GM20000 (cell line): Measurements from ENCODE around the gene CHRNA5.

Source experiments
- DNase-seq: peaks from one replicate; pipeline ENCODE4 v3.0.0; 2012; ENCODE audit warnings: low spot score
- TF ChIP-seq, protein P1 (sequence below): IDR thresholded peaks from 2 replicates; pipeline ENCODE4 v1.5.1; 2012; ENCODE audit warnings: mild to moderate bottlenecking, control low read depth; ENCODE audit errors: extremely low read depth, missing control alignments

Gene CHRNA5

DNA sequence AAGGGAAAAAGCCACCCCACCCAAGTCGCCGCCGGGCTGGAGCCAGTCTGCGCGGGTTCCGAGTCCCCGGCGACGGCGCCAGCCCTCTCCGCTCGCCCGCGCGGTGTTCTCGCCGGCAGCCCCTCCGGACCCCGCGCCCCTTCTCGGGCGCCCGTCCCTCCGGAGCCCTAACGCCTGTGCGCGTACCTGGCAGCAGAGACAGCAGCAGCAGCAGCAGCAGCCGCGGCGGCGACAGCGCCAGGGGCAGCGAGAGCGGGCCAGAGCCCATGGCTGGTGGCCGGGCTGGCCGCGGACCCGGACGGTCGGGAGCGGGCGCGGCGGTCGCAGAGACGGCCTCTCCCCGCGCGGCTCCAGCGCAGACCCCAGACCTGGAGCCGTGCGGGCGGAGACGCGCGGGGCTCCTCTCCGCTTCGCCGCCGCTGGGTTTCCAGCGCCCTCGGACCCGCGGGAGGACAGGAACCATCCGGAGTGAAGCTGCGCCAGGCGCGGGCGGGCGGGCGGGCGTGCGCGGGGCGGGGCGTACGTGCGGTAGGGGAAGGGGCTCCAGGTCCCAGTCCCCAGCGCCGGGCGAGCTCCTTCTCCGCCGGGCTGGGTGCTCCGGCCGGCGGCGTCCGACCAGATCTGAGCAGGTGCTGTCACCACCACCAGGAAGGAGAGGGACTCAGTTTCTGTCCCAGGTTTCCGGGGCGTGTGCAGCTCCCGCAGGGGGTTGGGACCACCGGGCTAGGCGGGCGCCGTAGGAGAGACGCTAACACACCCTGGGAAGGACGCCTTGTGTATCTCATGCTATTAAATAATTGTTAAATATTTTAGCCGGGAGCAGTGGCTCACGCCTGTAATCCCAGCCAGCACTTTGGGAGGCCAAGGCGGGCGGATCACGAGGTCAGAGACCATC is 55.5 kb downstream of the CHRNA5 start, which contains the start of gene CHRNA3:
CHRNA3 (minus strand) TSS at position 470 of the 895 bp plus-strand sequence; CDS start at position 268, 202 bp downstream.
- TF ChIP-seq, protein P1, sequence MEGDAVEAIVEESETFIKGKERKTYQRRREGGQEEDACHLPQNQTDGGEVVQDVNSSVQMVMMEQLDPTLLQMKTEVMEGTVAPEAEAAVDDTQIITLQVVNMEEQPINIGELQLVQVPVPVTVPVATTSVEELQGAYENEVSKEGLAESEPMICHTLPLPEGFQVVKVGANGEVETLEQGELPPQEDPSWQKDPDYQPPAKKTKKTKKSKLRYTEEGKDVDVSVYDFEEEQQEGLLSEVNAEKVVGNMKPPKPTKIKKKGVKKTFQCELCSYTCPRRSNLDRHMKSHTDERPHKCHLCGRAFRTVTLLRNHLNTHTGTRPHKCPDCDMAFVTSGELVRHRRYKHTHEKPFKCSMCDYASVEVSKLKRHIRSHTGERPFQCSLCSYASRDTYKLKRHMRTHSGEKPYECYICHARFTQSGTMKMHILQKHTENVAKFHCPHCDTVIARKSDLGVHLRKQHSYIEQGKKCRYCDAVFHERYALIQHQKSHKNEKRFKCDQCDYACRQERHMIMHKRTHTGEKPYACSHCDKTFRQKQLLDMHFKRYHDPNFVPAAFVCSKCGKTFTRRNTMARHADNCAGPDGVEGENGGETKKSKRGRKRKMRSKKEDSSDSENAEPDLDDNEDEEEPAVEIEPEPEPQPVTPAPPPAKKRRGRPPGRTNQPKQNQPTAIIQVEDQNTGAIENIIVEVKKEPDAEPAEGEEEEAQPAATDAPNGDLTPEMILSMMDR: no peak
- DNase-seq: peak; percentile 45

- no peak for DNase-seq
- TF ChIP-seq, protein P1: no peak
Observed at GRCh38 chr15:78621810-78622402, 56.6 kb downstream of the CHRNA5 start.

- TF ChIP-seq, protein P1: no peak
- DNase-seq: no peak
Observed at GRCh38 chr15:78623786-78624497, 58.6 kb downstream of the CHRNA5 start.

DNA sequence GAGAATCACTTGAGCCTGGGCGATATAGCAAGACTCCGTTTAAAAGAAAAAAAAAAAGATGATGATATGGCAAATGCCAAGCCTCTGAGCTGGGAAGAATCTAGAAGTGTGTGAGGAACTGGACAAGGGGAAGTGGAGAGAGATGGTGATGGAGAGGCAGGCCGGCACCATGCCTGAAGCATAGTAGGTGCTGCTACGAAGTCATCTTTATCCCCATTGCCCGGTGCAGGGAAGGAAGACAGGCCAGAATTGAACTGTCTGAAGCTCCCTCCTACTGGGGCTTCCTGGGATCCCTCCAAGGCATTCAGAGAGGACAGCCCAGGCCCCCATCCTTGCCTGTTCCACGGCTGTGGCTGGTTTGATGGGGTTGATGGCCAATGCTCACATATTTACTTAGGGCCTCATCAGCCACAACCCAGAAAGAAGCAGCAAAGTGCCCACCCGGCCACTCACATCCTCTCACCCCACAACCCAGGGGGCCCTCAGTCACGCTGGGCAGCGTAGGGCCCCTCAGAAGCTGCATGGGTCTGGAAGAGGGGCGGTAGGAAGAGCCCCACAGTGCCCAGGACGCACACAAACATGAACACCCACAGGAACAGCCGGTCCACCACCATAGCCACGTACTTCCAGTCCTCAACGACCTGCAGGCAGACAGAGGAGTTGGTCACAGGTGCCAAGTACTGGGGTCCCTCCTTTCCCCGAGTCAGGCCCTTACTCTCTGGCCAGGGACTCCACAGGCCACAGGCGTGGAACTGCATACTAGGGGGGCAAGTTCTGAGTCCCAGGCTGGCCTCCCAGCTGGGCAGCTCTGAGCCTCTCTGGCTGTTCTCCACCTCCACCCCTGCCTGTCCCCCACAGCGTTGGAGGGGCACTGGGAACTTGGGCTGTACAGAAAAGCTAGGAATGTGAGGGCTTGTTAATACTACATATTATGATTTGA is 59.6 kb downstream of the CHRNA5 start:
- DNase-seq: no peak
- TF ChIP-seq, protein P1: no peak

GRCh38 chr15:78625606-78626280 is 60.4 kb downstream of the CHRNA5 start:
- TF ChIP-seq, protein P1: no peak
- DNase-seq: no peak

DNA sequence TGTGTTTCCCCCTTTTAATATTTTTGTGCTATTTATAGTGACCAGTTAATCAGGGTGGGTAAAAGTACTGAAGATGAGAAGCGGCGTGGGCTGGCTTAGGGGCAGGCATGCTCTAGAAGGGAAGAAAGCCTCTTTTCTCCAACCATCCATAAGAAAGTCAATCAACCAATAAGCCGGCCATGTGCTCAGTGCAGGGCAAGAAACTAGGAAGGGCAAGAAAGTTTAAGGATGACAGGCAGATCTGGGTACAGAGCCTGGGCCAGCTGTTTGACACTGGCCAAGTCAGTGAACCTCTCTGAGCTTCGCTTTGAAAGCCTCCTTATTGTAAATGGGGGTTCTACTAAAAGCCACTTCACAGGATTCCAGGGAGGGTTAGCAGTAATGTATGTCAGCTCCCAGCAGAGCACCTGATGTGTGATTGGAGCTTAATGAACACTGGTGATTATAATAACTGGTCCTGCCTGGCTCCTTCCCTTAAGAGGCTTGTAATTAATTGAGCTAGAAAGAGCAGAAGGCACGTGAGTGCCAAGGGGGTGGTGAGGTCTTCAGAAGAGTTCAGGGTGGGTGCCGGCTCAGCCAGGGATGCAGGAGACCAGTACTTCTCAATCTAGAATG is 61.2 kb downstream of the CHRNA5 start:
- DNase-seq: no peak
- TF ChIP-seq, protein P1: no peak
